GM19043 (cell line): ENCODE data around the gene LNPEP.

Experiments
- ATAC-seq: cut with Tn5 transposase; IDR thresholded peaks from one replicate; pipeline ENCODE4 v1.9.1; 2021; ENCODE audit warnings: low read depth; ENCODE audit not compliant: unreplicated experiment

The LNPEP gene

DNA sequence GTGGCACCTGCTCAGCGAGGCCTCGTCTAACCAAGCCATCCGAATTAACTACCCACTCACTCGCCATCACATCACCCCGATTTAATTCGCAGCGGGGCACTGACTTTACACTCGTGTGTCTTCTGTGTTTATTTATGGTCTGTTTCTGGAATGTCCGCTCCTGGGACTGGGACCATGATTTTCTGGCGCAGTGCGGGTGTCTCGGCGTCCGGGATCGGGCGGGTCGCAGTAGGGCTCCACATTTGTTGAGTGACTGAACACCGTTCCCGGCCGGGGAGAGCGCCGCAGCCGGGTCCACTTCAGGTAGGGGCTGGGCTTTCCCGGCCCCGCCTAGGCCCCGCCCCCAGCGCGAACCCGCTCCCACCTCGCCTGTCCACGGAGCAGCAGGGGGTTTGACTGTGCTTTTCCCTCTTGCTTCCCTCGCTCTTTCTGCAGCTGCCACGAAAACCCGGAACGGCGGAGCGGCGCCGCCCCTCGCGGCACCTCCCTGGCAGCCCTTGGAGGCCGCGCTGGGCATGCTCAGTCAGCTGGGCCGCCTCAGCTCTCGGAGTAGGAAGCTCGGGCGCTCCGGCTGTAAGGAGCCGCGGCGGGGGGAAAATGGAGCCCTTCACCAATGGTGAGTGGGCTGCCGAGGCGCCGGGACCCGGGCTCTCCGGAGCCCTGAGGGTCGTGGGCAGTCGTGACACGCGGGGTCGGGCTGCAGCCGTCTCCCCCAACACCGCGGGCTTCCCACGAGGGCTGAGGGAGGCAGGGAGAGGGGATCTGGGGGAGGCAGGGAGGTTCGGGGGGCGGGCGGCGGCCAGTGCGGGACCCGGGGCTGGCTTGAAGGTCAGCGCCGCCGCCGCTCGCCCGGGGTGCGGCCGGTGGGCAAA, at the start of gene LNPEP:
Gene LNPEP, plus strand, starts transcription at position 522 of the 872 bp plus-strand sequence. Its CDS starts 76 bp downstream, at position 598.
- peak; percentile 38 for ATAC-seq

DNA sequence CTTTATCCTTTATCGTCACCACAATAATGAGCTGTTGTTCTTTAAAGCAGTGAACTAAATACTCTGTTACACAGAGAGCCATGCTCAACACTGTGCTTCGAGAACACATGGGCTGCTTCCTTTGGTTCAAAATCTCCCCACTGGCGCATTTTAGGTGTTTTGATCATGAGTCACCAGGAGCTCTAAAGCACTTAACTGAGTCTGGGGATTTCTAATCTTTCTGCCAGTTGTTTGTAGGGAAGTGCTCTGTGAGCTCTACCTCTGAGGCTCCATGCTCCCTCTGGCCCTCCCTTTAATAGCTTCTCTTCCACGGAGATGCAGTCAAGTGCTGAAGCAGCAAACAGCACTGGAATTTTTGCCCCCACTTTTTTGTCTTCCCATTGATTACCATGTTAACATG, 42.5 kb upstream of the LNPEP start:
- ATAC-seq = no peak

DNA sequence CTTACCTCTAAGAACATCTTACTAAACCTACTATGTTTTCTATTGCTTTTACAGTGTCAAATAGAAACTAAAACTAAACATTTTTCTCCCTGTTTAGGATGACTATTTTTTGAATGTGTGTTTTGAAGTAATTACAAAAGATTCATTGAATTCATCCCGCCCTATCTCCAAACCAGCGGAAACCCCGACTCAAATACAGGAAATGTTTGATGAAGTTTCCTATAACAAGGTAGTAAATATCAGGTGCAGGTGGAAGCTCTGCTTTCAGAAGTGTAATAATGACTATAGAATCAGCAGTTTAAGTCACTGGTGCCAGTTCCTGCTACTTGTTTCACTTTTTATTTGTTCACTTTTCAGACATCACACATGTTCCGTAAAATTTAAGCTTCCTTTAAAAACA, 39.6 kb upstream of the LNPEP start:
- ATAC-seq = peak; percentile 85

DNA sequence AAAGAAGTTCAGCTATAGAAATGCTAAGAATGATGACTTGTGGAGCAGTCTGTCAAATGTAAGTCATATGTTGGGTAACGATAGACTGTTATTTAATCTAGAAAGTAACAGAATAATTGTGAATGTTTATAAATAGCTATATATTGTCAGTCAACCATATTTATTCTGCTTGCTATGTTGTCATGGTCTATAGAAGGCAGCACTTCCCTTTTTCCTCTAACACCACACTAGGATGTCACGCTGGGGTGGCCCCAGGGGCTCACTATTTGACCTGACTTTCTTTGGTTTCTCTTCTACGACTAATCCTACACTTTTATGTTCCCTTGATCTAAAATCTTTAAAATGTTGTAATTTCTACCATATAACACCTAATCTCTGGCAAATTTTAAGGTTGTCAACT, 39.1 kb upstream of the LNPEP start:
- ATAC-seq = peak; percentile 92

DNA sequence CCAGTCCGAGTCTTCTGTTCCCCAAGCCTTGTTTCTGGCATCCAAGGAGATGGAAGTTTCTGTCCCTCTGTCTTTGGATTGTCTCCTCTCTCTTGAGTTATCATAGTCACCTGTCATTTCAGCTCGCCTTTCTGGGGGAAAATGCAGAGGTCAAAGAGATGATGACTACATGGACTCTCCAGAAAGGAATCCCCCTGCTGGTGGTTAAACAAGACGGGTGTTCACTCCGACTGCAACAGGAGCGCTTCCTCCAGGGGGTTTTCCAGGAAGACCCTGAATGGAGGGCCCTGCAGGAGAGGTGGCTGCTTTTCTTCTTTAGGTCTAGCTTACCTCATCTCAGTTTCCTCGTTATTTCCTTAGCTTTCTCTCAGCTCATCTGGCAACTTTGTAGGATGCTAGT, 34.5 kb upstream of the LNPEP start:
- no peak for ATAC-seq

DNA sequence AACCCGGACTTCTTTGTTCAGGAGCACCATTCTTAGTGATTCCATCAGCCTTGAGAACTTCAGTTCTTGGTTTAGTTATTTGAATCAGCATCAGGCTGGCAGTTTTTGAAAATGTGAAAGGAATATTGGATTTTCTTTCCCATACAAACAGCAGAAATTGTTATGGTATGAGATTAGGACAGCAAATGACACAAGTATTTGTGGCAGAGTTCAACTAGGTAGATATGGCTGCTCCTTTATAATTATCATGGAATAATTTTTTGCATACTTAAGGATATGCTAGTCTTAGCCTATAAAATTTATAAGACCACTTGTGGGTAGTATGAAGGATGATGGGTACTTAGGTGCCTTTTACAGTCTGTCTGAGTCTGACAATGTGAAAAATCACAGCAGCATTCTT, 34.0 kb upstream of the LNPEP start:
- ATAC-seq = no peak

DNA sequence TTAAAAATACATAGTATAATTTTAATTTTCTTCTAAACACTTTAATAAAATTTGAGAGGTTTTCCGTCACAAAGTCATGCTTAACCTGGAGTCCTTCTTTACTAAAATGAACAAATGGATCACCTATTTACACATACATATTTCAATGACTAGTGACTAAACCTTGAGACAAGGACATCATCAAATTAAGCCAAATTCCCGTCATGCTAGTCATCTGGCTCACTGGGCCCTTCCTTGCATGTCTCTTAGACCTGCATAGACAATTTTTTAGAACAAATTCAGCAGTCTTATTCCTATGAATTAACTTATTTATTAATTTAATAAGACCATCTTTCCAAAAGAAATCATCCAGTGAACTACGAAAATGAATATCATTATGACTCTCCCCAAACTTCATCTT, 33.0 kb upstream of the LNPEP start:
- no peak for ATAC-seq

DNA sequence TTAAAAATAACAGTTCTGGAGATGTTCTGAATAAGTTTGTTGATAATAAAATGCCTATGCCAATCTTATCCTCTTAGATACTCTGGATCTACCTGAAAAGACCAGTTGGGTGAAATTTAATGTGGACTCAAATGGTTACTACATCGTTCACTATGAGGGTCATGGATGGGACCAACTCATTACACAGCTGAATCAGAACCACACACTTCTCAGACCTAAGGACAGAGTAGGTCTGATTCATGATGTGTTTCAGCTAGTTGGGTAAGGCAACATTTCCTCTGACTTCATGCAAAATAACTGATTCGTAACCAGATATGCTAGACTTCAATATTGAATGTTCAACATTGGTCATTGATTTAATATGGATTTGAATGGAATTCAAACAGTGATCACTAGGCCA, 32.6 kb upstream of the LNPEP start:
- no peak for ATAC-seq

DNA sequence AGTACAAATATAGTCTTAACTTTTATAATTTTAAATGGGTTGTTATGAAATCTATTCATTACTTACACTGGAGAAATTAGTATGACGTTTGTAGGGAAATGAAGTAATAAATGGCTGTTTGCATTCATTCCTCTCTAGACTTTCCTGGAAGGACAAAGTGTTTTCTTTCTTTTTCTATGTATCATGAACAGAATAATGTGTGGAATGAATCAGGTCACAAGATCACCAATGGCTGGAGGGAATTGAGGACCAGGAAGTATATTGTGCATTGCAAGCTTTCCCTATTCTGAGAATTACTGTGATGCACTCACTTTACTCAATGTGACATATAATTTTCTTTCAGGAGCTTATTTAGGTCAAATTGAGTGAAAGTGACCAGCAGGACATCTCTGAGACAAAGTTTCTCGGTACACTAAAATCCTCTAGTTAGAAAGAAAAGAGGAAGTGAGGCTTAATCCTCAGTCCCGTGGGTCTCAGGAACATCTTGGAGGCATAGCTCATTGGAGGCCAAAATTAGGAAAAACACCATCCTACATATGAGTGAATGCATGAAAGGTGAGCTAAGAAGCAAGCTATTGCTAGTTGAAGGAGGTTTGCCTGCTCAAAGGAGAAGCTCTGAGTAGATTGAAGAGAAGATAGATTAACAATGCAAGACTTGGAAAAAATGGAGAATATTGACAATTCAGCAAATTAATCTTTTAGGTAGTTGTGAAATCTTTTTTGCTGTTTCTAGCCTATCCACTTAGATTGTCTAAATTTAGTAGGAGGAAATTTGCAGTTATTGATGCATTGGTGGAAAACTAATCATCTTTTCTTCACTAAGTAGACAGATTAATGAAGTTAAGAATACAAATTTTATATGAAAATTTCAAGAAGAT, 31.6 kb upstream of the LNPEP start:
- ATAC-seq = no peak

DNA sequence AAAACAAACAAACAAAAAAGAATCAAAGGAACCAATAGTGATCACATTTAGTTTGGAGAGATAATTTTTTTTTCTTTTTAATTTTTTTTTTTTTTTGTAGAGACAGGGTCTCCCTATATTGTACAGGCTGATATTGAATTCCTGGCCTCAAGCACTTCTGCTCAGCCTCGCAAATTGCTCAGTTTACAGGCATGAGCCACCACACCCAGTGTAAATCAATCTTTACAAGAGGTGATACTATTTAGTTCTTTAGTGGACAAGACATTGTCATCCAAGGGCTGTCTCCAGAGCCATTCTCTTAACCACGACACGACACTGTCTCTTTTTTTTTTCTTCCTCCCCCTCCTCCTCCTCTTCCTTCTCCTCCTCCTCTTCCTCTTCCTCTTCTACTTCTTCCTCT, 30.0 kb upstream of the LNPEP start:
- ATAC-seq = no peak

DNA sequence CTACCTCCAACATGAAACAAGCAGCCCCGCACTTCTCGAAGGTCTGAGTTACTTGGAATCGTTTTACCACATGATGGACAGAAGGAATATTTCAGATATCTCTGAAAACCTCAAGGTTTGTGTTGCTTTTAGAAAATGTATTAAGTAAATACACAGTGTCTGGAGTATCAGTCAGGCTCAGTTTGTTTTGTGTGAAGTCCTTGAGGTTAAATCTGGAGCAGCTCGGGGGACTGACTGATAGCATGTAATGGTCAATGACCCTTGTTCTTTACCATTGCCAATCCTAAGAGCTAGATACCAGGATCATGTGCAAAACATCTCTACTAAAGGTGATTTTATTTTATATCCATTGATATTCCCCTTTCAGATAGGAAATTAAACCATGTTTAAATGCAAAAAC, 26.9 kb upstream of the LNPEP start:
- ATAC-seq = no peak

DNA sequence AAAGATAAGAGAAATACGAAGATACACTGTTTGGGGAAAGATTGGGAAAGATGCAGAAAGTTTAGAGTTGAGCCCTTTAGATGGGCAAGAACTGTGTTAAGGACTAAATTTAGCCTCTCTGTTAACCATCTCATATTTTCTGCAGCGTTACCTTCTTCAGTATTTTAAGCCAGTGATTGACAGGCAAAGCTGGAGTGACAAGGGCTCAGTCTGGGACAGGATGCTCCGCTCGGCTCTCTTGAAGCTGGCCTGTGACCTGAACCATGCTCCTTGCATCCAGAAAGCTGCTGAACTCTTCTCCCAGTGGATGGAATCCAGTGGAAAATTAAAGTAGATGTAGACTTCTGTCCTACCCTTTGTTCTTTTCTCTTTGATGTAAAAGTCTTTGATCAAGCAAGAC, 26.4 kb upstream of the LNPEP start:
- no peak for ATAC-seq

DNA sequence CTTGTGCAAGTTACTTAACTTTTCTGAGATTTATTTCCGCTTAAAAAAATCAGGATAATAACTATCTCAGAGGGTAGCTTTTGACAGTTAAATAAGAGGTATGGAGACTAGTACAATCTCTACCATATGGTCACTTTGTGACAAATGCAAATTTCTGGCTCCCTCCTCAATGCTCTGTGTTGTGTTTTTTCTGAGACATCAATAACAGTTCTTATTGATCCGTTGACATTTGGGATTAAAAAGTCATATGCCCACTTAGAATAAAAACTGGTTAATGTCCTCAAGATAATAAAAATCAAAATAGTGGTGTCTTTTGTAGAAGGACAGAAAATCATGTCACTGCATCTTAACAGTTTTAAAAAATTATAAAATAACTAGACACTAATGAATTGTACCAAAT, 24.7 kb upstream of the LNPEP start:
- no peak for ATAC-seq

DNA sequence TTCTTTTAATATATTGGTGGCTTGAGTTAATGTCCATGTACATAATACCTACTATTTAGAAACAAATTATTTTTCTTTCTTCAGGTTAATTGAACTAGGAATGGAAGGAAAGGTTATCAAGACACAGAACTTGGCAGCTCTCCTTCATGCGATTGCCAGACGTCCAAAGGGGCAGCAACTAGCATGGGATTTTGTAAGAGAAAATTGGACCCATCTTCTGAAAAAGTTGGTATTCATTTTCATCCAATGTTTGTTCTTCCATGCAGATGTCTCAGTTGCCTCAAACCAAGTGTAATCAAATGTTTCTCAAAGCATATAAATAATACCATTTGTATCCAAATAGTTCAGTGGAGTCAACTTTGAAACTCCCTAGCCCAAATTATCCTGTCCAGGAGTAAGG, 22.6 kb upstream of the LNPEP start:
- ATAC-seq = no peak

DNA sequence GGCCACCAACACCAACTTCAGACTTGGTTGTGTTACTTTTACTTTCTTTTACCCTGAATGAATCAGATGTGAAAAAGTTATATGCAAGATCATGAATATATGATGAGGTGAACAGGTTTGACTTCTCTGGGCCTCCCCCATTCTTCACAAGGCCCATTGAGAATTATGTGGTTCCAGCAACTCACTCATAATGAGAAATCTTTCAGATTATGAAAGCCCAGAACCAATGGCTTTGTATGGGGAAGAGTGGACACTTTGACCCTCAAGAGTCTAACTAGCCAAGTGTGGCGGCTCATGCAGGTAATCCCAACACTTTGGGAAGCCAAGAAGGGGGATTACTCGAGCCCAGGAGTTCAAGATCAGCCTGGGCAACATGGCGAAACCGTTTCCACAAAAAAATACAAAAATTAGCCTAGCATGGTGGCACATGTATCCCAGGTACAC, 16.1 kb upstream of the LNPEP start:
- ATAC-seq = peak; percentile 55

DNA sequence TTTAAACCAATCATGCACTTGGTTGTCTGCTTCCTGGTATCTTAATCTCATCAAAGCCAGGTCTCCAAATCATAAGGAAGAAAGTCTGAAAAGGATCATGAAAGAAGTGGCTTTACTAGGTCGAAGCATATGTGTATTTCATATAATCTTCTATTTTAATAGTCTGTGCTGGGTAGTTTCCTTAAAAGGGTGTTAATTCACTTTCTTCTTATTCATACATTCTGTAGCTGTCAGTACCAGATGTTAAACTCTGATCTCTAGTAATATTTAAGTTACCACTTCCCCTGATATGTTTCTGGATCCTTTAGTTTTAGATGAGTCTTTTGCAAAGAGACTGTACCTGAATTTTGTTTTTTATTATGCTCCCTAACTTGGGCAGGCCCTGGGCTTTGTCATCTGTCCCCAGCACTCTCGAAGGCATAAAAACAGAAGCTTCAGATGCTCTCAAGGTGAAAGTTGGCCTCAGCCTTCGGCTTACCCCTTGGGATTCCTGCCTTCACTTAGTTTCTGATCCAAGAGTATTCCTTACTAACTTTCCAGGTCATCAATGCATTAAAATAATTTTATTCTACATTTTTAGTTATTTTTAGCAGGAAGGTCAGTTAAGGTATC, 15.0 kb upstream of the LNPEP start:
- ATAC-seq = no peak

DNA sequence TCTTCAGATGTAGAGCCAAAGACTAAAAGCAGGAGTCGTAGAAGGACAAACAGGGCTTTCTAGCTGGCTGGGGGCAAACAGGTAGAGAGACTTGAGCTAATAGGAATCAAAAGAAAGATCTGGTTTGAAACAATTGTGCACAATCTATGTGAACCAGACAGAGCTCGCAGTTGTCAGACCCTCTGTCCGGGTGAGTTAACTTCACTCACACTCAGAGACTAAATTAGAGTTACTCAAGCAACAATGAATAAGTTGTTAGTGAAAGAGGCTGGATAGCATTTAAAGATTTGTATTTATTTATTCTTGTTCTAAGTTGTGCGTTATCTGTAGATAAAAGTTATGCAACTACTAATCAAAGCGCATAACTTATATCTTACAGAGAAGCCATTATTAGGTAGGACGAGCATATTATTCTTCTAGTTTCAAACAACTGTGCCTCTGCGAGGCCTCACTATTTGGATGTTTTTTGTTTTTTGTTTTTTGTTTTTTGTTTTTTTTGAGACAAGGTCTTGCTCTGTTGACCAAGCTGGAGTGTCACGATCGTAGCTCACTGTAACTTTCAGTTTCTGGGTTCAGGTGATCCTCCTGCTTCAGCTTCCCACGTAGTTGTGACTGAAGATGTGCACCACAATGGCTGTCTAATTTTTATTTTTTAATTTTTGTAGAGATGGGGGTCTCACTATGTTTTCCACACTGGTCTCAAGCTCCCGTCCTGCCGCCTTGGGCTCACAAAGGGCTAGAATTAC, 13.2 kb upstream of the LNPEP start:
- no peak for ATAC-seq

DNA sequence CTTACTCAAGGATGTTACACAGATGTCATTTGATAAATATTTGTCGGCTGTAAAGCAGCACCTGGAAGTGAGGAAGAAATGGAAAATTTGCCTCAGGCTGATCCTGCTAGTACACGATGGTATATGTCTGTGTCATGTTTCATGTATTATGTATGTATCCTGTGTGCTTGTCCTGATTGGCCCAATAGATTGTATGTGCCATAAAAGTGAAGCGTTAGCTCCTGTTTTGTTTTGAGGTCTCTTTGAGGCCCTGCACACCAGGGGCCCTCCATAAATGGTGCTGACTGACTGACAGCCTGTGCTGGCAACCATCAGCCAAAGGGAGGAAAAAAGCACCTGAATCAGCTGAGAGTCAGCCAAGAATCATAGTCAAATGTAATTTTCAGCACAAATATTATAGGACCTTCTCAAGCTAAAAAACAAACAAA, 11.8 kb upstream of the LNPEP start:
- ATAC-seq = no peak

DNA sequence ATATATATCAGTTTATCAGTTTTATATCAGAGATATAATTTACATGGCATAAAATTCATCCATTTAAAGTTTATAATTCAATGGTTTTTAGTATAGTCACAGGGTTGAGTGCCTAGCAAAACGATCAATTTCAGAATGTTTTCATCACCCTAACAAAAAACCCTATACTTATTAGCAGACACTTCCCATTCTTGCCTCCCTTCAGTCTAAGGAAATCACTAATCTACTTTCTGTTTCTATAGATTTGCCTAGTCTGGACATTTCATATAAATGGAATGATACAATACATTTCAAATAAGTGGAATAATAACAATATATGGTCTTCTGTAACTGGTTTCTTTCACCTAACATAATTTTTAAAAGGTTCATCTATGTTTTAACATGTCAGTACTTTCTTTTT, 9.6 kb upstream of the LNPEP start:
- ATAC-seq = no peak

DNA sequence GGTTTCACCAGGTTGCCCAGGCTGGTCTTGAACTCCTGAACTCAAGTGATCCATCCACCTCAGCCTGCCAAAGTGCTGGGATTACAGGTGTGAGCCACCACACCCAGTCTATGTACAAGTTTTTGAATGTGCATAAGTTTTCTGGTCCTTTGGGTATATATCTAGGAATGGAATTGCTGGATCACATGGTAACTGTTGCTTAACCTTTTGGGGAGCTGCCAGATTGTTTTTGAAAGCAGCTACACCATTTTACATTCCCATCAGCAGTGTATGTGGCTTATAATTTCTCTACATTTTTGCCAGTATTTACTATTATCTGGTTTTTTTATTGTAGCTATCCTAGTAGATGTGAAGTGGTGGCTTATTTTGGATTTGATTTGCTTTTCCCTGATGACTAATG, 8.9 kb upstream of the LNPEP start:
- no peak for ATAC-seq
